CD4-positive, alpha-beta T cell treated with Interleukin-15 for 4 hours (primary cell): ENCODE measurements around the gene NSMF.
A peak's percentile ranks its signal among the peaks of the same experiment; 100 is the strongest.

Experiments
- DNase-seq: peaks from one replicate; pipeline ENCODE4 v3.0.0-alpha.2; 2020; ENCODE audit warnings: low spot score

The NSMF gene, protein sequence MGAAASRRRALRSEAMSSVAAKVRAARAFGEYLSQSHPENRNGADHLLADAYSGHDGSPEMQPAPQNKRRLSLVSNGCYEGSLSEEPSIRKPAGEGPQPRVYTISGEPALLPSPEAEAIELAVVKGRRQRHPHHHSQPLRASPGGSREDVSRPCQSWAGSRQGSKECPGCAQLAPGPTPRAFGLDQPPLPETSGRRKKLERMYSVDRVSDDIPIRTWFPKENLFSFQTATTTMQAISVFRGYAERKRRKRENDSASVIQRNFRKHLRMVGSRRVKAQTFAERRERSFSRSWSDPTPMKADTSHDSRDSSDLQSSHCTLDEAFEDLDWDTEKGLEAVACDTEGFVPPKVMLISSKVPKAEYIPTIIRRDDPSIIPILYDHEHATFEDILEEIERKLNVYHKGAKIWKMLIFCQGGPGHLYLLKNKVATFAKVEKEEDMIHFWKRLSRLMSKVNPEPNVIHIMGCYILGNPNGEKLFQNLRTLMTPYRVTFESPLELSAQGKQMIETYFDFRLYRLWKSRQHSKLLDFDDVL

DNA sequence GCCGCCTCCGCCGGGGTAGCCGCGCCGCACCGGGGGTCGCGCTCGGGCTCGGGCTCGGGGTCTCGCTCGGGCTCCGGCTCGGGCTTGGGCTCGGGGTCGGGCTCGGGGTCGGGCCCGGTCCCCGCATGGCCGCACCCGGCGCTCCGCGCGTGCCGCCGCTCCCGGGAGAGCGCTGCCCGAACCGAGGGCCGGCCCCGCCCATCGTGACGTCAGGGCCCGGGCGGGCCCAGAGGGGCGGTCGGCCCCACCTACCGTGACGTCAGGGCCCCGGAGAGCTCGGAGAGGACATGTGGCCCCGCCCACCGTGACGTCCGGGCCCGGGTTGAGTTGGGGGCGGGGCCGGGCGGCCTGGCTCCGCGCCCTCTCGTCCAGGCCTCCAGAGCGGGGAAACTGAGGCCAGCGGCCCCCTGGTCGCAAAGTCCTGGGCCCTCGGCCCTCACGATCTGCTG is at the start of gene NSMF:
Gene NSMF, minus strand, starts transcription at position 183 of the 449 bp plus-strand sequence. CDS start 232 bp downstream, outside the sequence.
- DNase-seq = peak; percentile 92

DNA sequence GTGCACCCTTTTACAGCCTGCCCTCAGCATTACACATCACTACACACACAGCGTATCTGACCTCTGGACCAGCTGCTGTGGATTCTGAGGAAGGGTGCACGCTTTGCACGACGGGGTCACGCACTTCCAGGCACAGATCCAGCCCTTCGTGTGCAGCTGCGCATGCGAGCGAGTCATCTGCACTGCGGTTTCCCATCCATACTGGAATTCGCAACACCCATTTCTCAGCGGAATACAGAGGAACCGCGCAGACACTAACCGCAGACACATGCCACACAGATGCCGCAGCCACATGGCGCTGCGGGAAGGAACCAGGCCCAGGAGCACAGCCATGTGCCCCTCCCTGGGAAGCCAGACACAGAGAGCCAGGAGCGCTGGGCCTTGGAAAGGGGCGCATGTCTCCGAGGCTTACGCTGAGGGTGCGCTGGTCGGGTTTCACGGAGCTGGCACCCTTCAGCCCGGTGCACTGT is 47.6 kb upstream of the NSMF start:
- no peak for DNase-seq

DNA sequence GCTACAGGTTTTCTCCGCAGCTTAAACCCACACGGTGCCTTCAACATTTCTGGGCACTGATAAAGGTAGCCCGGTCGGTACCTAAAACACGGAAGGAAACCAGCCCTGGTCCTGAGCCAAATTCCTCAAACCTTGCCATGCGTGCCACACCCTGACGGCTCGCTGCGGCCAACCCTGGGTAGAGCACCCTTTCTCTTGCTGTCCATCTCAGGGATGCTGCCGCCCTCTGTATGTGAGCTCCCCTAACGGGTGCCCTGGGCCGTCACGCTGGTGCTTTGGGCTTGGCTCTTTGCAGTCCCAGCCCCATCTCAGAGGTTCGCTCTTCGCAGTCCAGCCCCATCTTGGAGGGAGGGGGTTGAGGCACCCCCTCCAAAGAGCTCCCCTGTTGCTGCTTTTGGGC is 47.1 kb upstream of the NSMF start:
- DNase-seq = no peak

DNA sequence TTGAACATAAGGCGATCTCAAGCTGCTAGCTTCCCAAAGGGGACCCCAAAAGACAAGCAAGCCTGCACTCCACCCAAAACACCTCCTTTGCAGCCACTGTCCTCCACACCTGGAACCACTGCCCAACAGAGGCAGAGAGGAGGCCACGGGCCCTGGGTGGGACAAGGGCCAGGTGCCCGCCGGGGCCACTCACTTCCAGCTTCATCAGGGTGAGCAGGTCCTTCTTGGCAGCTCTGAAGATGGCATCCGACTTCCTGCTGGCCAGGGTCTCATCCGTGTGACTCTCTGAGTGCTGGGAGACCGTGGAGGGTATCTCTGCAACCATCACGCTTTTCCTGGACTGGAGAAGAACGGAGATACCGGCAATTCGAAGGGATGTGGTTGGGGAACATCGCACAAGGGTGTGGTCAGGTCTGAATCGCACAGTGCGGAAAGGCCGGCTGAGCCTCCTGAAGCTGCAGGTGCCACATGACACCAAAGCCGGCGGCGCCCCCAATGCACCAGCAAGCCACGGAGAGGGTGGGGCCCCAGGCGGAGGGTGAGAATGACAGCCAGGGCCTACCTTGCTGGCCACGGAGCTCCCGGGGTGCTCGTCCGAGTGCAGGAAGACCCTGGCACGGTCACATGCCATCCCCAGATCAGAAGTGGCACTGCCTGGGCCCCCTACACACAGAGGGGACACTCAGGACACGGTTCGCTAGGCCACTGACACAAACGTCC is 46.4 kb upstream of the NSMF start:
- DNase-seq = no peak

DNA sequence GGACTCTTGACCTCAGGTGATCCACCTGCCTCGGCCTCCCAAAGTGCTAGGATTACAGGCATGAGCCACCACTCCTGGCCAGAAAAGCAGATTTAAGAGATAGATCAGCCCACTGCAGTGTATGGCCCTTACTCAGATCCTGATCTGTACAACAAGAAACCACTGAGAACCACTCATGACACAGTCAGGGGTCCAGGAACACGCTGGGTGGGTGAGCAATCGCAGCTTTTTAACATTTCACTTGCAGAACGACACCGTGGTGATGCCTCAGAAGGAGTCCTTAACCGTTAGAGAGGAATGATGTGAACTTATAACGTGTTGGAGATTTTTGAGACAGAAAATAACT is 45.3 kb upstream of the NSMF start:
- no peak for DNase-seq

GRCh38 chr9:137502008-137502911 is 43.1 kb upstream of the NSMF start:
- DNase-seq = no peak

- DNase-seq = no peak
Observed at GRCh38 chr9:137501457-137501856, 42.3 kb upstream of the NSMF start.

DNA sequence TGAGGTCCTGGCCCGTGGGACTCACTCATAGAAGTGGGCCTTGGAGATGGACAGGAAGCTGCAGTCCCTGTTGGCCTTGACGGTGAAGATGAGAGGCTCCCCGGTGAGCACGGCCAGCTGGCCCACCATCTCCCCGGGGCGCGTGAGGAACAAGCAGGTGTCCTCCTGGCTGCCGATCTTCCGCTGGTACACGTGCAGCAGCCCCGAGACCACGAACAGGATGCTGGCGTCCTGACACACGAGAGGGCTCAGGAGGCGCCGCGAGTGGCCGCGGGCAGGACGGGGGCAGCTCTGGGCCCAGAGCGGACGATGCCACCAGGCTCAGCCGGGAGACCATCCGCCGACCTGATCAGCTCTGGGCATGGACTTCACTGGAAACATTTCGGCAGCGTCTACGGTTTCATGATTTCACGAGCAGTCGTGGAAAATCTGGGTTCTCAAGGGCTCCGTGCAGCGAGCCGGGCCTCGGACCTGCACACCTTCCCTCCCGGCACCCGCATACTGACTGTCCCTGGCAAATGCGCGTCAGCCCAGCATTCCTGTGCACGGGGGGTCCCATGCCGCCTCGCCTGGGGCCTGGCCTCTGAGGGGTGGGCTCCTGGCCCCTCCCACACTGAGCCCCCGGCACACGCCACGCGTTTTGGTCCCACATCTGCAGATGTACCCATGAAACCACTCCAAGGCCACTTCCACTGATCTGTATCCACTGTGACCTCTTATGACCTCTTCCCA is 41.7 kb upstream of the NSMF start:
- no peak for DNase-seq

DNA sequence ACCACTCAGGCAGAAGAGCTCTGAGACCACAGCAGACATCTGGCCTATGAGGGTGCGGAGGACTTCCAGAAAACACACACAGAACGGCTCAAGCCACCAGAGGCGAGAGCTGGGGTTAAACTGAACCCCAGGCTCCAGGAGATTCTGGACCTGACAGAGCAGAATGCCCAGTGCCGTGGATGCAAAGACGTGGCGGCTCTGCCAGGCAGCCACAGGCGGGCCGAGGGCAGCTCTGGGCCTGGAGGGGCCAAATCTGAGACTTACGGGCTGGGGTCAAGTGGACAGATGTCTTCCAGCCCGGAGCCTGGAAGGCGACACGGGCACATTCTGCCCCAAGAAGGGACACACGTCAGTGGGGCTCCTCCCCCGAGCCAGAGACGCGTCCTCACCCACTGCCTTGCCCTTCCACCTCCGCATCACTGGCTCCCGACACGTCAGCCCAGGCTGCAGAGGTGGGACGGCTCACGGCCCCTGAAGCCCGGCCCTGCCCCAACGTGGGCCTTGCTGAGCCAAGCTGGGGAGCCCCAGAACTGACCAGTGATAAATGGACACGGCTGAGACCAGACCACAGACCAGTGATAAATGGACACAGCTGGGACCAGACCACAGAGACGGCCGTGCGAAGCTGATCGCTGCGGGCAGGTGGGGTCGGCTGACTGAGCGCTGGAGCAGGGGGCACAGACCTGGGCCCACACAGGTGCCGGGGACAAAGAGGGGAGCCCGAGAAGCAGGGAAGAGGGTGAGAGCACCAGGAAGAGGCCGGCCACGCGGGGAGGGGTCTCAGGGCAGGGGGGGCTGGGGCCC is 40.9 kb upstream of the NSMF start:
- DNase-seq = no peak

DNA sequence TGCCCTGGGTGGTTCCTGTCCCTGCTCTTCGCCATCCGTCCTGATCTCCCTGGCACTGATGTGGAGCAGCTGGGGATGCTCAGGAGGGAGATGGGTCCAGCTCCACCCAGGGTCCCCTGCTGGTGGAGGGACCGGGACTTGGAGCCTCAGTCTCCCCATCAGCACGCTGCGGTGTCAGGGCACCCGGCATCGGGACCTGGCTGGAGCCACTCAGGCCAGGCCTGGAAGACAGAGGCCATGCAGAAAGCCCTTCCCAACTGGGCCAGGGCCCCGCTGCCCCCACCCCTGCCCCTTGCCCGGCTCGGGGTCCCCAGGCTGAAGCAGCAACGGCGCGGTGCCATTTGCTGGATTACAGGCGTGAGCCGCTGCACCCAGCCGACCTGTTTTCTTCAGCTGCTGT is 40.3 kb upstream of the NSMF start:
- no peak for DNase-seq

- no peak for DNase-seq
Observed at GRCh38 chr9:137498720-137499150, 39.6 kb upstream of the NSMF start.

DNA sequence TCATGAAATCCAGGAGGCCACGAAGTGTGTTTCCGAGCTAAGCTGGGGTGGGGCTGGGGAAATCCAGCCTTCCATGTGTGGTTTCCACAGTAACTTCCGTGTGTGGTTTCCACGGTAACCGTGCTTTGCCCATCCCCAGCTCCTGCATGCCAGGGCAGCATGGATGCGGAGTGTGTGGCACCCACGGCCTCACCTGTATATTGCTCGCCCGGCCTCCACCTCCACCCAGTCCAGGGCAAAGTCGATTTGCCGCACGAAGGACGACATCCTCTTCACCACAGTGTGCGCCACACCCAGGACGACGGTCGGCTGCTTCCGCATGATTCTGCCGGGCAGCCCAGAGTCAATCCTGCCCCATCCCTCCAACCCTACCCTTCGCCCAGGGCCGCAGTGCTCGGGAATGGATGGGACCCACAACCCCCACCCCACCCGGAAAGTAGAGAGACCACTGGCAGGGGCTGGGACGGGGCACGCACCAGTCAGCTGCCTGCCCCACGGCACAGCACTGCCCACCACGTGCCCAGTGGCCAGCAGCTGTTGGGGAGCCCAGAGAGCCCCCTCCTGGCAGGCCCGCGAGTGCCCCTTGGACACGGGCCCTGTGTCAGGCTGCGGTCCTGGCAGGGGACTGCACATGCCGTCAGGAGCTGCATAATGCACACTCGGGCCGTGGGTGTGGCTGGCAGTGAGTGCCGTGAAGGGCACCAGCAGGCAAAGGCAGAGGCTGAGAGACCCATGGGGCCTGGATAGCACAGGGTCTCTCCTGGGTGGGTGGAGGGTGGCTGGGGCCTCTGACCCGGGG is 39.0 kb upstream of the NSMF start:
- no peak for DNase-seq

- DNase-seq = no peak
Observed at GRCh38 chr9:137496601-137497375, 37.7 kb upstream of the NSMF start.

DNA sequence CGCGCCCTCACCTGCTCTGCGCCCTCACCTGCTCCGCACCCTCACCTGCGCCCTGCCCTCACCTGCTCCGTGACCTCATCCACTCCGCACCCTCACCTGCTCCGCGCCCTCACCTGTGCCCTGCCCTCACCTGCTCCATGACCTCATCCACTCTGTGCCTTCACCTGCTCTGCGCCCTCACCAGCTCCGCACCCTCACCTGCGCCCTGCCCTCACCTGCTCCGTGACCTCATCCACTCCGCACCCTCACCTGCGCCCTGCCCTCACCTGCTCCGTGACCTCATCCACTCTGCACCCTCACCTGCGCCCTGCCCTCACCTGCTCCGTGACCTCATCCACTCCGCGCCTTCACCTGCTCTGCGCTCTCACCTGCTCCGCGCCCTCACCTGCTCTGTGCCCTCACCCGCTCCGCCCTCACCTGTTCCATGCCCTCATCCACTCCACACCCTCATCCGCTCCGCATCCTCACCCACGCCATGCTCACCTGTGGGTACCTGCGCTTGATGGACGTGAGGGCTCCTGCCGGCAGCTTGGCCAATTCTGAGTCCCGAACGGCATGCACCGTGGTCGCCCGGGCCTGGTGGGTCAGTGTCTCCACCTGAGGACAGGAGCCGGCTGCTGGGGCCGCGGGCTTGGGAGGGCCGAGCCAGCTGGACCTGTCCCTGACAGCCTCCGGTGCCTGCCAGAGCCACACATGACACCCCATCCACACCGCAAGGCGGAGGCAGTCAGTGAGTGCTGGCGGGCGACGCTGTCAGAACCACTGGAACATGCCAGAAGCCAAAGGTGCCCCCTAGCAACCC is 35.6 kb upstream of the NSMF start:
- DNase-seq = no peak

DNA sequence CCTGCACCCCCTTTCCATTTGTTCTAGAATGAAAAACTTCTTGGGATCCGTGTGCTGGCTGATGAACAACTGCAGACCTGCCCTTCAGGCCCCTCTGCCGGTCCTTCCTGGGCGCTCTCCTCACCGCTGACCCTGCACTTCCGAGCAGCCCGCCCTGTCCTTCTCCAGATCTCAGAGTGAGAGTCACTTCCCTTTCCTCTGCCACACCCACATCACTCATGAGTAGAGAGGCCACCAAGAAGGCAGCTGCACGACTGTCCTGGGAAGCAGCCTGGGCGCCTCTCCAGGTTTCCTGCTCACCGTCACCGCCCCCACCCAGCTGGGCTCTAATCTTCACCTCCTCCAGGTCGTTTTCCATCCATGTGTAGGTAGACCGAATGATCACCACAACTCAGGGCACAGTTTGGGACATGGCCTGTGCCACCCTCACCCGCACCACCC is 35.0 kb upstream of the NSMF start:
- DNase-seq = no peak

GRCh38 chr9:137493364-137494103 is 34.4 kb upstream of the NSMF start:
- no peak for DNase-seq
